Astrocyte of the spinal cord (primary cell): ENCODE results near the gene PLXNA2.

Experiments used
- DNase-seq: peaks from one replicate; pipeline ENCODE4 v3.0.0; 2011; ENCODE audit warnings: low read depth, low spot score
- H3K4me3 ChIP-seq: 2 replicates; pipeline ENCODE4 v1.5.1; 2011; ENCODE audit warnings: low read depth, mild to moderate bottlenecking, low read length, moderate library complexity
- CTCF ChIP-seq: IDR thresholded peaks from 2 replicates; pipeline ENCODE4 v1.5.1; 2012; ENCODE audit warnings: low read depth, mild to moderate bottlenecking, low read length, inconsistent platforms
- in situ Hi-C: cut with HindIII; loops from 2 replicates; pipeline ENCODE4 v1.10.0; 2017; ENCODE audit warnings: low sequenced_read_pairs

The PLXNA2 gene

GRCh38 chr1:208089761-208090370 is 154.3 kb downstream of the PLXNA2 start:
- in situ Hi-C loops = no loop called here
- no peak overlapping the region for H3K4me3 ChIP-seq
- DNase-seq = no peak
- no peak for TF ChIP-seq CTCF

- no peak for TF ChIP-seq CTCF
Measured at GRCh38 chr1:208089149-208089548, 155.0 kb downstream of the PLXNA2 start.

DNA sequence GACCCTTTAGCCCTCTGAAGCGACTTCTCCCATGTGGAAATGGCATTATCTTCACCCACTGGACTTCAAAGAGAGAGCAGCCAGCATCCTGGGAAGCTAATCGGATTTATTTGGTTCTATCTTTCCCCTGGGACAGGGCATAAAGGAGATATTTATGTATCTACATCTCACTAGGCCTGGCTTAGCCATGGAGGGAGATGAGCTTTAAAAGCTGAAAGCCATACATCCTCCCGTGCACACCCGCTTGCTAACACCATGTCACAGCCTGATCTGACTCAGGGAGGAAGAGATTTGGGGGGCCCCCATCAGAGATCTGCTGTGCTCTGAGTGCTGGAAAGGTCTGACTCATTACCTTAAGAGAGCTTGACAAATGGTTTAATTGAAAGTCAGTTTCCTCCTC is 155.9 kb downstream of the PLXNA2 start:
- no peak for DNase-seq
- no peak for TF ChIP-seq CTCF
- H3K4me3 ChIP-seq = no peak overlapping the region
- in situ Hi-C loops = no loop called here

More at GRCh38 chr1:208089149-208089548, 155.0 kb downstream of the PLXNA2 start:
- H3K4me3 ChIP-seq = no peak overlapping the region
- DNase-seq = no peak
- in situ Hi-C loops = no loop called here

DNA sequence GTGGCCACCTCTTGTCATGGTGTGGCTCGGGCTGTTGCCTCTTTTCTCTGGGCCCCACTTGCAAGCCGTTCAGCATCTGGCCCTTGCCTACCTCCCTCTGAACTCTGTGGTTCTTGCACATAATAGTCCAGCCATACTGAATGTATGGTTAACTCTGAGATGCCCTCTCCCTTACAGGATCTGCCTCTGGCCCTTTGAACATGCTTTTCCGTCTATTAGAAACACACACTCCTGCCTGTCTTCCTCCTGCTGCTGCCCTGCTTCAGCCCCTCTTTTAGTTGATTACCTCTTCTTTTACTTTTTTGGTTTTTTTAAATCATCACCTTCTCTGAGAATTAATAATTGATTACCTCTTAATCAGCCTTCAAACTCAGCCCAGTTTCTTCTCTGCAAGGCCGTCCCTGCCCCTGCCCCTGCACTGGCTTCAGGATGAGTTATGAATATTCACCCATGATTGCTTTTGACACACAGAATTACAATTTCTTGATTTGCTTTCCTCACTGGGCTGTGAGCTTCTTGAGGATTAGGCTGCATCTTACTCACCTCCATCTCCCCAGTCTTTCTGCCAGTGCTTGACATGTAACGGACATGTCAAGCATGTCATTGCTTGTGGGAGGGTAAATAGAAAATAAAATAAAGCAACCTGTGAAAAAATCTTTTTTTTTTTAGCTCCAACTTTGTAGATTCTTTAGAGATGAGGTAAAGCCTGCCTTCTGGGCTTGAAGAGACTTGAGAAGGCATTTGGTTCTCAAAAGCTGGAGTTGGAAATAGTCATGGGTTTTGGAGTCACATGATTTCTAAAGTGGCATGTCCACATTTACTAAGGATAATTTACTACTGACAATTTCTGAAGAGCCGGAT is 158.3 kb downstream of the PLXNA2 start:
- no peak overlapping the region for H3K4me3 ChIP-seq

GRCh38 chr1:208084764-208085163 is 159.4 kb downstream of the PLXNA2 start:
- no peak overlapping the region for H3K4me3 ChIP-seq
- no peak for DNase-seq
- in situ Hi-C loops = no loop called here
- no peak for TF ChIP-seq CTCF

More for the DNA sequence above, 158.3 kb downstream of the PLXNA2 start:
- in situ Hi-C loops = no loop called here
- no peak for TF ChIP-seq CTCF
- peak; percentile 35 for DNase-seq

- no peak for TF ChIP-seq CTCF
- DNase-seq = no peak
- in situ Hi-C loops = no loop called here
- H3K4me3 ChIP-seq = no peak overlapping the region
Measured at GRCh38 chr1:208084220-208084619, 160.0 kb downstream of the PLXNA2 start.
